ENCODE data around the gene B9D1.

The B9D1 gene

DNA sequence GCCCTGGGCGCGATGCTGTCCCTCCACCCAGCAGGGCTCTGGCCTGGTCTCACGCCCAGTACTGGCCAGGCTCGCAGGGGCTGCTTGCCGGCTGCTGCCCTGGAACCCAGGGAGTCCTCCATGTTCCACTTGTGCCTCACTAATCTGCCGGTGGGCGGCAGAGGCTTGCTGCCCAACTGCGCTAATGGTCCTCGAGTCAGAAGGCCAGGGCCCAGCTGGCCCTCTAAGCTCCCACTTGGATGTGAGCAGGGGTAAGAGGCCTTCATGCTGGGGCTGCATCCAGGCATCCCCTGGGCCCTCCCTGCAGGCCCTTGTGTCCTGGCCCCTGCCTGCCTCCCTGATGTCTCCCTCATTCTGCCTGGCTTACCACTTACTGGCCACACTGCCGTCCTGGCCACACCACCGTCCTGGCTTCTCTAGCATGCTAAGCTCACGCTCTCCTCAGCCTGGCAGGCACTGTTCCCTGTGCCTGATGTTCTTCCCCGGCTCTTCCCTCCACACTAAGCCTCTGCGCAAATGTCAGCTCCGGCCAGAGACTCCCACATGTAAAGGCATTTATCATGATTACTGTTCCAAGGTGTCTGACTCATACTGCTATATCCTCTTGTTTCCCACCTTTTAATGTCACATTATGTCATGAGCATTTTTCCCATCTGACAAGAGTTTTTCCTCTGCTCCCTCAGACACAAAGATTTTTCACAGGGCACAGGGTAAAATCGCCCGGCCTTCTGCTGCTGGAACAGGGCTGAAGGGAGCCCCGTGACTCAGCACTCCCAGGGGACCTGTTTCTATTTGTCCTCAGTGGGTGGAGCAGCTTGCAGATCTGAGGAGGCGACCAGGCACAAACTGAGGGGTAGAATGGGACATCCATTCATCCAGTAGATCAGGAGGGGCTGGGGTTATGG, 15.9 kb downstream of the B9D1 start:
- no peaks in the 10 kb centered on the region for H3K36me3 Mint-ChIP-seq
- H3K9me3 Mint-ChIP-seq: no peaks in the 10 kb centered on the region
- H3K4me1 Mint-ChIP-seq: peaks cover 7% of the 10 kb centered on the region
- H3K27ac Mint-ChIP-seq: no peak overlapping the region
- H3K4me3 Mint-ChIP-seq: no peak overlapping the region
- peaks cover 7% of the 10 kb centered on the region for H3K27me3 Mint-ChIP-seq
- ATAC-seq (ENCODE audit: low read depth) (peak; percentile 81), DNase-seq (ENCODE audit: low spot score in 2 of 2) (no peak)

DNA sequence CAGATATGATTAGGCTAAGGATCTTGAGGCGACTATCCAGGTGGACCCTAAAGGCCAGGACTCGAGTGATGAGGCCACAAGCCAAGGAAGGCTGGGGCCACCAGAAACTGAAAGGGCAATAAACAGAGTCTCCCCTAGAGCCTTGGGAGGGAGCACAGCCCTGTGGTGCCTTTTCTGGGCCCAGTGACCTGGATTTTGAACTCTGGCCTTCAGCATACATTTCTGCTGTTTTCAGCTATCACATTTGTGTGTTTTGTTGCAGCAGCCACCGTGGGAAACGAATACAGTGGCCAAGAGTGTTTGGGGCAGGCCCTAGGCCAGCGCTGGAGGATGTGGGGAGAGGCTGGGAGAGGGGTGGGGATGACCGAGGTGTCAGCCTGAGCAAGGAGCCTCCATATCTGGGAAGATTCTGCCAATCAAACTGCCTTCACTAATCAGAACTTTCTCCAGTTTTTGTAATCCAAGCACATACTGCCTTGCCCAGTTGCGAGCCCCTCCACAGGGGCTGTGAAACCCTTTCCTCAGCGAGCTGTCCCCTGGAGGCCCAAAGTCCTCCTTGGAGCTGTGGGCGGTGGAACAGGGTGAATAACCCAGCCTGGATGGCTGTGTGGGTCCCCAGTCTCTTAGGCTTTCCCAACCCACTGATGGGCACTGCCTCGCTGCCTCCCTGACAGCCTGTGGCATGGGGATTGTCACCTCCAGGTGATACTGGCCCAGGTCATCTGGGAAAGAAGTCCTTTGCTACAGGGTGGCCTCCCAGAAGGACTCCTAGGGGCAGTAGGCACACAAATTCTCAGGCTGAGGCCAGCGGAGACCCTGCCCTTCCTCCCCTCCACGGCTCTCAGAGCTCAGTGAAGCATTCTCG, 16.8 kb downstream of the B9D1 start:
- ATAC-seq (ENCODE audit: low read depth): no peak
- Mint-ChIP-seq H3K4me3 (no peak overlapping the region), H3K36me3 (no peaks in the 10 kb centered on the region), H3K27ac (no peak overlapping the region), H3K4me1 (peaks cover 7% of the 10 kb centered on the region), H3K9me3 (no peaks in the 10 kb centered on the region), H3K27me3 (peaks cover 7% of the 10 kb centered on the region)
- DNase-seq (ENCODE audit: low spot score in 2 of 2): no peak

DNA sequence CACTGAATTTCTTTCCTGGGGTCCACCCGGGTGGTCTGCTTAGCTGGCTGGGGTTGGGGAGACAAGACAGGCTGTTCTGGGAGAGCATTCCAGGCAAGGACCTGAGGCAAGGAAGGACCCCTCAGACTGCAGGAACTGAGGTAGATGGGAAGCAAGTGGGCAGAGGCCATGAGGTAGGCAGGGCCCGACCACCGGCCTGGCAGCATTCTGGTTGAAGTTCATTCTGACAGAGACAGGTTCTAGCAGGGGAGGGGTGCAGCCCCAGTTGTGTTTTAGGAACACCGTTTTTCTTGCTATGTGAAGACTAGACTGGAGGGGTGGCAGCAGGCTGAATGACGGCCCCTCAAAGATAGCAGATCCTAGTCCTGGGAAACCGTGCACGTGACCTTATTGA, 17.5 kb downstream of the B9D1 start:
- no peak for ATAC-seq (ENCODE audit: low read depth)
- H3K4me1 Mint-ChIP-seq: peaks cover 7% of the 10 kb centered on the region
- no peaks in the 10 kb centered on the region for H3K9me3 Mint-ChIP-seq
- H3K27me3 Mint-ChIP-seq: peaks cover 7% of the 10 kb centered on the region
- no peak overlapping the region for H3K4me3 Mint-ChIP-seq
- no peaks in the 10 kb centered on the region for H3K36me3 Mint-ChIP-seq
- H3K27ac Mint-ChIP-seq: no peak overlapping the region
- DNase-seq (ENCODE audit: low spot score in 2 of 2): no peak

DNA sequence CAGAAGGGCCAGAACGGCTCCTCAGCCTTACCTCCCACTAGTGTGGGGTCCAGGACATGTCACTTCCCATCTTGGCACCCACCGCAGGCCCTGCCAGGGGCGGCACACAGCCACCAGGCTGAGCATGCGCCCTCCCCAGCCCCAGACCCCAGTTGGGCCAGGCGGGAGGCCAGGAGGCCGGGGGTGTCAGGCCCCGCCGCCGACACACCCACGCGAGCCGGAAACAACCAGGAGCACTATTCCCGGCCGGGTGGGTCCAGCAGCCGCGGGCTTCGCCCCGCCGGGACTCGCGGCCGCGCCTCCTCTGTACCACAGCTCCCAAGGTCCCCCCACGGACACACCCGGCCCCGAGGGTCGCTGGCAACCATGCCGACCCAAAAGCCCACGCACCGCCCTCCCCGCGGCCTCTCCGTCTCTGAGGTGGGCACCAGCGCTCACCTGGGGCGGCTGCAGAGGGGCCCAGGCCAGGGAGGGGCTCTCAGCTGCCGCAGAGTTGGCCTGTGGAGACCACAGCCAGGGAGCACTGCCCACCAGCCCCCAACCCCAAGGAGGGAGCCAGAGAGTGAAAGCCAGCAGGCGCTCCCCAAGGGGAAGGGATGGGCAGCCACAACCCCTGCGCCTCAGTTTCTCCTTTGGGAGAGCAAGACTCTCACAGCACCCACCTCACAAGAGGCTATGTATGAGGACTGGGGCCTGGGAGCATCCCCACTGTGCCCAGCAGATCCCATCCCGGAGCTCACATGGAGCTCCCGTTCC, 18.0 kb downstream of the B9D1 start:
- no peaks in the 10 kb centered on the region for H3K36me3 Mint-ChIP-seq
- ATAC-seq (ENCODE audit: low read depth) (no peak), DNase-seq (ENCODE audit: low spot score in 2 of 2) (no peak)
- H3K4me1 Mint-ChIP-seq: peaks cover 7% of the 10 kb centered on the region
- peaks cover 7% of the 10 kb centered on the region for H3K27me3 Mint-ChIP-seq
- no peaks in the 10 kb centered on the region for H3K9me3 Mint-ChIP-seq
- no peak overlapping the region for H3K4me3 Mint-ChIP-seq
- no peak overlapping the region for H3K27ac Mint-ChIP-seq

DNA sequence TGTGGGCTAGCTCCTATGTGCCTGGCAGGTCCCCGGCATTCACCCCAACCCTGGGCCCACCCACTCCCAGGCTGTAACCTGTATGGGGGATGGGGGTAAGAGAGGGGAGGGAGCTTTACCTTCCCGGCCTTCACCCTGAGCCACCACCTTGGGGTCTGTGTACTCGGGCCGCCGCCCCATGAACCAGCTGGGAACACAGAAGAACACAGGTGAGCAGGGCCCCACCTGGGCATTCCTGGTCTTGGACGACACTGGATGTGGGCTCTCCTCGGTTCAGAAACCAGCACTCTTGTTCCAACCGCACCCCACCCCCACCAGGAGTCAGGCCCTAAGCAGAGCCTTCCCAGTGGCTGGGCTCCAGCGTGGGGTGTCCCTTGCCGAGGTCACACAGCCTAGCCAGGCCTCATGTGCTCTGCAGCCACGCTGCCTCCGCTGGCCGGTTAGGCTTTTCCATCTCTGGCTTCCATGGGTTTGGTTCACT, 18.8 kb downstream of the B9D1 start:
- H3K36me3 Mint-ChIP-seq: no peaks in the 10 kb centered on the region
- DNase-seq (ENCODE audit: low spot score in 2 of 2) (no peak), ATAC-seq (ENCODE audit: low read depth) (no peak)
- H3K27ac Mint-ChIP-seq: no peak overlapping the region
- H3K4me3 Mint-ChIP-seq: no peak overlapping the region
- H3K4me1 Mint-ChIP-seq: peaks cover 7% of the 10 kb centered on the region
- H3K9me3 Mint-ChIP-seq: no peaks in the 10 kb centered on the region
- peaks cover 7% of the 10 kb centered on the region for H3K27me3 Mint-ChIP-seq

DNA sequence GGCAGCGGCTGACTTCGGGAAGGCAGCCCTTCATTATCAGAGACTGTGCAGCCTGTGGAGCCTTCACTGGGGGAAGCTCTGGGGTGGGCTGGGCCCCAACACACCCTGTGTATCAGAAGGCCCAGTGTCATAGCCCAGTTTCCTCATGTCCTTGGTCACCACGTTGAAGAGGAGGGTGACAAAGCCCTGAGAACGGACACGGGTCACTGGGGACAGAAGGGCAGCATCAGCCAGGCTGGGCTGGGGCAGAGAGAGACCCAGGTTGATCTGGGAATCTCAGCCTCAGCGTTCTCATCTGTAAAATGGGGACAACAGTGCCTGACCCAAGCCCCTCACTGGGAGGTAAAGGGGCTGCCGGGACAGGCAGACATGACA, 19.3 kb downstream of the B9D1 start:
- peaks cover 7% of the 10 kb centered on the region for H3K27me3 Mint-ChIP-seq
- peaks cover 7% of the 10 kb centered on the region for H3K4me1 Mint-ChIP-seq
- no peaks in the 10 kb centered on the region for H3K9me3 Mint-ChIP-seq
- ATAC-seq (ENCODE audit: low read depth): no peak
- DNase-seq (ENCODE audit: low spot score in 2 of 2): no peak
- H3K36me3 Mint-ChIP-seq: no peaks in the 10 kb centered on the region
- H3K4me3 Mint-ChIP-seq: no peak overlapping the region
- H3K27ac Mint-ChIP-seq: no peak overlapping the region

DNA sequence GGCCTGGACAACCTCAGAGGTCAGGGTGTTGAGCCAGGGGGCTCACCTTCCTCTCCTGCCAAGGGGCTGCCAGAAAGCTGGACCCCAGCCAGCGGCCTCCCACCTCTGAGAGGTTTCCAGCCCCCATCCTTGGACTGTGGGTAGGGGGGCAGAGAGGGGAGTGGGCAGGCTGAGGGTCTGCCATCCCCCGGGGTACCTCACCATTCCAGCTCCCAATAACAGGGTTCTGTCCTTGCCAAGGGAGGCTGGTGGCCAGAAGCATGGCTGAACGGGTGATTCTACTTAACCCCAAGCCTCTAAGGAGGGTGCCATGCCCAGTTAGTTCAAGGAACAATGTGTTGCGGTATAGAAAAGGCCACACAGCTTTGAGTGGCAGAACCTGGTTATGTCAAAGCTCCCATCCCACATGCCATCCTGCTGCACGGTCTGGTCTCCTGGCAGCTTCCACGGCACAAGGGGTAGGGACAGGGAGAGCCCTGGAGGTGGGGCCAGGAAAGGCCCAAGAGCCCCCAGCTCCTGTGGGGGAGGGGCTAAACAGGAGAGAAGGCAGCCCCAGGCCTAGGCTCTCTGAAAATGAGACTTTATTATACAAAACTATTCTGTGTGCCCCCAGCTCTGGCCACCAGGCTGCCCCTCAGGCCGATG, 19.8 kb downstream of the B9D1 start:
- H3K27ac Mint-ChIP-seq: no peak overlapping the region
- ATAC-seq (ENCODE audit: low read depth) (no peak), DNase-seq (ENCODE audit: low spot score in 2 of 2) (no peak)
- no peak overlapping the region for H3K4me3 Mint-ChIP-seq
- H3K4me1 Mint-ChIP-seq: peaks cover 7% of the 10 kb centered on the region
- H3K9me3 Mint-ChIP-seq: no peaks in the 10 kb centered on the region
- no peaks in the 10 kb centered on the region for H3K36me3 Mint-ChIP-seq
- peaks cover 7% of the 10 kb centered on the region for H3K27me3 Mint-ChIP-seq

DNA sequence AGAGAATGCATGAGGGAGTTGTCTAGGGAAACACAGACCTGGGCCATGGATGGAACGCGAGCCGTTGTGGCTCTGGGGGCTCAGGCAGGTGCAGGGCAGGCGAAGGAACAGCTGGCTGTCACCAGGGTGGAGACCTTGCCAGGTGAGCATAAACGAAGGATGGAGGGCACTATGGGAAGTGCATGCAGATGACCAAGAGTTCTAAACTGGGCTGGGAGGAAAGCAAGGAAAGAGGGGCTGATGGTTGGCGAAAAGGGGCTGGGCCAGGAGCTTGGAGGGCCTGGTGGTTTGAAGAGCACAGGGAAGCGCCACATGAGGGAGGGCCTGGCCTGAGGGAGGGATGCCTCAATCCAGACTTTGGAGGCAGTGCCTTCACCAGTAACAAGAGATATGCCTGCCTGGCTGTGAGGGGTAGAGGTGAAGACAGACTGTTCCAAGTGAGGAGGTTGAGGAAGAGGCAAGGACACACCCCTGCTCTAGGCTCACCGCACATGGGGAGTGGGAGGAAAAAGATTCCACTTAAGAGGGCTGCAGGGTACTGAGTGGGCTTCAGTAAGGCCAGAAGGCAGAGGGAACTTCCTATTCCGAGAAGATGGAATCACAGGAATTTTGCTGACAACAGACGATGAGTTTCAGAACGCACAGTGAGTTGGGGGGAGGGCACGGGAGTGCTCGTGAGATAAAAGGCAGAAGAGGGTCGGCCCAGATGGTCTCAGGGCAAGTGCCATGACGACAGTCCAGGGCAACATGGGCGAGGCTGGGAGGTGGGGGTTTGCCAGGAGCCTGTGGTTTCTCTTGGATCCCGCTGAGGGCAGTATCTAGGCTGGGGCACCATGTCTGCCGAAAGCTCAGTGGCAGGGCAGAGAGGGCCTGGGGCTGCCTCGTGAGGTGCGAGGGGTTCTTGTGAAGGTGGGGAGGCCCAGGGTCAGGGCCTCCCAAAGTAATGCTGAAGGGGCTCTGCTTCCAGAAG, 20.6 kb downstream of the B9D1 start:
- ATAC-seq (ENCODE audit: low read depth): no peak
- DNase-seq (ENCODE audit: low spot score in 2 of 2): no peak
- Mint-ChIP-seq H3K9me3 (no peaks in the 10 kb centered on the region), H3K27ac (no peak overlapping the region), H3K36me3 (no peaks in the 10 kb centered on the region), H3K27me3 (peaks cover 9% of the 10 kb centered on the region), H3K4me1 (peaks cover 8% of the 10 kb centered on the region), H3K4me3 (no peak overlapping the region)

DNA sequence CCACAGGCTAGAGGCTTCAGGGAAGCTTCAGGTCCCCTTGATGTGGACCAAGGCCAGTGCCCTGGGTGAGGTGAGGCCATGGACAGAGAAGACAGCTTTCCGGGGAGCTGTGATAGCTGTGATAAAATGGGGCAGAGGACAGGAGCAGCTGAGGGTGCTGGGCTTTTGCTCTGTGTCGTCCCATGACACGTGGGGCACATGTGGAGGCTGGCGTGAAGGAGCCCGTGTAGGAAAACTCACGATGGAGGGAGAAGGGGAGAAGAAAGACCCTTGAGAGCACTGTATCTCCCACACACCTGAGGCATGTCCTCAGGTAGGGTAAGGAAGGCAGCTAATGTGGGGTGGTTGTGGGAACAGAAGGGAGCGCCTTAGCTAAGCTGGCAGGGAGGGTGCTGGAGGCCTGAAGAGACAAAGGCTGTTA, 21.3 kb downstream of the B9D1 start:
- H3K36me3 Mint-ChIP-seq: no peaks in the 10 kb centered on the region
- H3K4me1 Mint-ChIP-seq: peaks cover 4% of the 10 kb centered on the region
- H3K27me3 Mint-ChIP-seq: peaks cover 7% of the 10 kb centered on the region
- H3K9me3 Mint-ChIP-seq: no peaks in the 10 kb centered on the region
- ATAC-seq (ENCODE audit: low read depth) (no peak), DNase-seq (ENCODE audit: low spot score in 2 of 2) (no peak)
- no peak overlapping the region for H3K4me3 Mint-ChIP-seq
- no peak overlapping the region for H3K27ac Mint-ChIP-seq

DNA sequence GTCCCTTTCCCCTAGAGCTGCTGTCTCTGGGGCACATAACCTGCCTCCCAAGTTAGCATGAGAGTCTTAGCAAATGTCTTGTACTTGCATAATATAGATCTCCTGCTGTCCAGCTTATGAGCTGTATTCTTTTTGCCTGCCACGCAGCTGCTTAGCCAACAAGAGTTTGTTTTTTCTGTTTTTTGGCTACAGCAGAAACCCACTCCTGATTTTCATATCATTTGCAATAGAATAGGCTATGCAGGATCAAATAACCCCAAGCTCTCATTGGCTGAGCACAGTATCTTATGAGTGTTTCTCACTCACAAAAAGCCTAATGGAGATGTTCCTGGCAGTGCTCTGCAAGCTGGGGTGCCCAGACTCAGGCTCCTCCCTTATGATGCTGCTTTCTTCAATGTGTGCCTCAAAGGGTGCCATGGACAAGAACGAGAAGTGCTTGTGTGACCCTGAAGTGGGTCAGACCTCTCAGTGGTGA, 23.1 kb downstream of the B9D1 start:
- Mint-ChIP-seq H3K9me3 (no peaks in the 10 kb centered on the region), H3K4me3 (no peak overlapping the region), H3K36me3 (peaks cover 1% of the 10 kb centered on the region), H3K4me1 (peaks cover 4% of the 10 kb centered on the region), H3K27ac (no peak overlapping the region), H3K27me3 (peaks cover 7% of the 10 kb centered on the region)
- ATAC-seq (ENCODE audit: low read depth) (no peak), DNase-seq (ENCODE audit: low spot score in 2 of 2) (no peak)

DNA sequence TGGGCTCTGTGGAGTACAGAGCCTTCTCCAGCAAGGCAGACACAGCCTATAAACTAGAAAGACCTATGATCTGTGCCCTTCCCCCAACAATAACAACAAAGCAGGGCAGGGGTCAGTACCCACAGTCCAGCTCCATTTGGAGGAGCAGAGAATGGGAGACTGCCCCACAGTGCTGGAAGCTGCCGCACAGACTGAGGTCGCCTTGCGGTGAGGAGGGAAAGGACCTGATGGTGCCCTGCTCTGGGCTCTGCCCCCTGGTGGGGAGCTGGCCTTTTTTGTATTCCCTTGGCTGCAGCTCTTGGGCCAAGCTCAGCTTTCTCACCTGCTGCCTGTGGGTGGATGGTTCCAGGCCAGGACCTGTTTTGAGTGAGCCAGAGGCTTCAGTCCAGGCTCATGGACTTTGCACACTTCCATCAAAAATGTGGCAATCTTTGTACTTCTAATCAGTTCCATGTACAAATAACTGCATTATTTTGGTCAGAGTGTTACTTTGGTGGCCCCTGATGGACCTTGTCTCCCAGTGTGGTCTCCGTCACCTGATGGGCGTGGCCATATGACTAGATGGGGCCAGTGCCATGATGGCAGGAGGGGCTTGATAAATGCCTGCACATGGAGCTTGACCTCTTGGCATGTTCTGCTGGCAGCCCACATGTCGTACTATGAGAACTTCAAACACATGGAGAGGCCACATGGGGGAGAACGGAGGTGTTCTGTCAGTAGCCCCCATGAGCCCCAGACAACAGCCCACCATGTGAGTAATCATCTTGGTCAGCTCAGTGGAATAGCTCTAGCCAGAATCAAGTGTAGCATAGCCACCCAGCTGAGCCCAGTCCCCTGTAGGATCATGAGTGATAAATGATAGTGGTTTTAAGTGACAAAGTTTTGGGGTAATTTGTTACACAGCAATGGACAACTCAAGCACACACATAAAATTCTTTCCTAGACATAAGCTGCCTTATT, 24.2 kb downstream of the B9D1 start:
- no peak overlapping the region for H3K27ac Mint-ChIP-seq
- ATAC-seq (ENCODE audit: low read depth) (peak; percentile 98), DNase-seq (ENCODE audit: low spot score in 2 of 2) (peak; percentile 70 to 76)
- peaks cover 7% of the 10 kb centered on the region for H3K27me3 Mint-ChIP-seq
- H3K4me1 Mint-ChIP-seq: peaks cover 4% of the 10 kb centered on the region
- no peaks in the 10 kb centered on the region for H3K9me3 Mint-ChIP-seq
- H3K4me3 Mint-ChIP-seq: no peak overlapping the region
- peaks cover 1% of the 10 kb centered on the region for H3K36me3 Mint-ChIP-seq

DNA sequence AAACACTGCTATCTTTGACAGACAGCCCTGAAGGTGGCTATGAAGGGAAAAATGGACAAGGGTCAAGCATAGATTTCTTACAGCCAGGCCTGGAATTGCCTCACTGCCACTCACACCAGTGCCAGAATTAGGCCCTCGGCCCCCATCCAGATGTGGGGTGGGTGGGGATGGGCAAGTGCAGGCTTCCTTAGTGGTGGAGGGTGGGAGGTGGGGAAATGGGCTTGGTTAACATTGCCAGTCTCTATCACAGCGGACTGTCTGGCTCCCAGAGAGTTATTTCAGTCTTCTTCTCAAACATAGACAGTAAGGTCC, 24.9 kb downstream of the B9D1 start:
- Mint-ChIP-seq H3K9me3 (no peaks in the 10 kb centered on the region), H3K27me3 (peaks cover 6% of the 10 kb centered on the region), H3K4me3 (no peak overlapping the region), H3K27ac (no peak overlapping the region), H3K4me1 (peaks cover 6% of the 10 kb centered on the region), H3K36me3 (peaks cover 1% of the 10 kb centered on the region)
- ATAC-seq (ENCODE audit: low read depth) (no peak), DNase-seq (ENCODE audit: low spot score in 2 of 2) (no peak)
